ENCODE results near the gene RENBP.

RENBP gene

DNA sequence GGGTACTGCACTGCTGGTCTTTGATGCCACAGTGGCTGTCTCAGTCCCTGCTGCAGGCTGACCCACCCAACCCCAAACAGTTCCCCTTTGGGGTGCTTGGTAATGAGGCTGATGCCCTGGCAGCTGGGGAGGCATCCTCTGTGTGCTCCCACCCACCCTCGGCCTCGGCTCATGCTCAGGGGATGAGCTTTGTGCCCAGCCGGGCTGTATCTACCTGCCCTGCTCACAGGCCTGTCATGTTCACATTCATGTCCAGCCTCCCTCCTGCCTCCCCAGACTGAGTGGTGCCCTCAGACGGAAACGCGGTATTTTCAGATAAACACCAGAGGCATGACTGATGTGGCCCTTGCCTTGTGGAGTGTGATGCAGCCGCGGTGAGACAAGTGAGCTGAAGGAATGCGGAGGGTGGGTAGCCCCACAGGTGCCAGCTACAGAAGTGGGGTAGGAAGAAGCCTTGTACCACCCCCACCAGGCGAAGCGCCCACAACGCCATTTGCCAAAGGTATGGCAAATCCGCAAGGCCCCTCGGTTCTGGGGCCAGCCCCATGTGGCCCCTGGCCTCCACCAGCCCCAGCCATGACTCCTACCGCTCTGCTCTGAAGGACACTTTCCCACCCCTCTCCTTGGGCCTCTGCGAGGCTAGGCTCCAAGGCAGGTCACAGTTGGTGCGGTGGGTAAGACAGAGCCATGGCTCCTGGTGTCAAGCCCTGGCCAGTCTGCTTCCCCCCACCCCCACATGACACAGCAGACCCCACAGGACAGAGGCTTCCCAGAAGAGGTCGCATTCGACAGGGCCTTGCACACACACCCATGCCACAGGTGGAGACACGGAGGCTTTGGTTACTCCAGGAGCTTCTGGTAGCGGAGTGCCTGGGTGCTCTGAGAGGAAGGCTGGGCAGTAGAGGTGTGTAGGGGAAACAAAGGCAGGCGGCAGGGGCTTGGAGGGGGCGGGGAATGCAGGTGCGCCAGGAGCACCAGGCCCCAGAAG is 1.8 kb upstream of the RENBP start:
- no peak overlapping the region for H3K4me3 ChIP-seq (ENCODE audit: low read depth, low read length)
- in situ Hi-C loops (cut with HindIII; ENCODE audit: low sequenced_read_pairs), result no loop called here
- DNase-seq (ENCODE audit: low read depth), result no peak
- no peak for TF ChIP-seq CTCF (IDR thresholded peaks at IDR 0.05; ENCODE audit: low read depth, low read length, missing control alignments)

- no peak for DNase-seq (ENCODE audit: low read depth)
- in situ Hi-C loops (cut with HindIII; ENCODE audit: low sequenced_read_pairs), result no loop called here
- no peak for TF ChIP-seq CTCF (IDR thresholded peaks at IDR 0.05; ENCODE audit: low read depth, low read length, missing control alignments)
- no peak overlapping the region for H3K4me3 ChIP-seq (ENCODE audit: low read depth, low read length)
These were observed 332 bp upstream of the RENBP start for GRCh38 chrX:153944800-153945150.

DNA sequence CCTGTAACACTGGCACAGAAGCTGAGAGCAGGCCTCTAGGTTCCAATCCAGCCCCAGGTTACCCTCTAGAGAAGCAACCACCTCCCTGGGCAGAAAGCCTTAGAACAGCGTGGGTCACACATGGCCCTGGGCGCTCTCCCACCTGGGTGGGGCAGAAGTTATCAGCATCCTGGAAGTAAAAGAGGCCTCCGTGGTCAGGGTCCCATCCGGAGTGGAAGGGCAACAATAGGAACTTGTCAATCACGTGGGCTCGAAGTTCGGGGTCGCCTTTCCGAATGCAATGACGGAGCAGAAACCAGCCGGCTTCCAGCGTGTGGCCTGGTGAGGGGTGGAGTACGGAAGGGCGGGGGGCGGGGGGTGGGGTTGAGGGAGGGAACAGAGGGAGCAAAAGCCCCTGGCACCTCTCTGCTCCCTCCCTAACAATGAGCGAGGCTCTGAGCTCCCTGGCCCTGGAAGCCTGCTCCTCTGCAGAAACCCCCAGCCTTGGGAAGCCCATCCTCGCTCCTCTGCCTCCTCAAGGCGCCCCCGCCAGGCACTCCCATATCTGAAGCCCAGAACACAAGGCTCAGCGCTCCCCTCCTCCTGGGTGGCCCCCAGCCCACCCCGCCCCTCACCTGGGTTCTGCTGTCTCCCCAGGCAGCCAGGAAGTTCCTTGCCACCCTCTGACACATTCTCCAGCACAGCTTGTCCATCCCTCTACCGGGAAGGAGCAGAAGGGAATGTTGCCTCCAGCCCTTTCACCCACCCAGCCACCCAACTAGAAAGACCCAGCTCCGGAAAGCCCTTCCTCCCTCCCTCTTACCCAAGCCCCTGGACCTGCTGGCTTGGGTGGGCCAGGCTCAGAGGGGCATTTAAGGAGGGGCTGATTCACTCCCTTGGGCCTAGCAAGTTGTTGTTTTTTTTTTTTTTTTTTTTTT is 2.8 kb downstream of the RENBP start:
- in situ Hi-C loops (cut with HindIII; ENCODE audit: low sequenced_read_pairs), result no loop called here
- H3K4me3 ChIP-seq (ENCODE audit: low read depth, low read length), result no peak overlapping the region
- no peak for DNase-seq (ENCODE audit: low read depth)
- TF ChIP-seq CTCF (IDR thresholded peaks at IDR 0.05; ENCODE audit: low read depth, low read length, missing control alignments), result no peak

- in situ Hi-C loops (cut with HindIII; ENCODE audit: low sequenced_read_pairs), result no loop called here
- no peak overlapping the region for H3K4me3 ChIP-seq (ENCODE audit: low read depth, low read length)
- no peak for TF ChIP-seq CTCF (IDR thresholded peaks at IDR 0.05; ENCODE audit: low read depth, low read length, missing control alignments)
- DNase-seq (ENCODE audit: low read depth), result no peak
These were observed 4.9 kb downstream of the RENBP start for GRCh38 chrX:153939573-153939972.

GRCh38 chrX:153938226-153938786 is 6.1 kb downstream of the RENBP start:
- no peak overlapping the region for H3K4me3 ChIP-seq (ENCODE audit: low read depth, low read length)

More at GRCh38 chrX:153938226-153938786, 6.1 kb downstream of the RENBP start:
- DNase-seq (ENCODE audit: low read depth), result no peak
- TF ChIP-seq CTCF (IDR thresholded peaks at IDR 0.05; ENCODE audit: low read depth, low read length, missing control alignments), result no peak
- in situ Hi-C loops (cut with HindIII; ENCODE audit: low sequenced_read_pairs), result no loop called here

Measured in astrocyte of the cerebellum (primary cell).